ENCODE measurements around the gene PDE6A.

DNA sequence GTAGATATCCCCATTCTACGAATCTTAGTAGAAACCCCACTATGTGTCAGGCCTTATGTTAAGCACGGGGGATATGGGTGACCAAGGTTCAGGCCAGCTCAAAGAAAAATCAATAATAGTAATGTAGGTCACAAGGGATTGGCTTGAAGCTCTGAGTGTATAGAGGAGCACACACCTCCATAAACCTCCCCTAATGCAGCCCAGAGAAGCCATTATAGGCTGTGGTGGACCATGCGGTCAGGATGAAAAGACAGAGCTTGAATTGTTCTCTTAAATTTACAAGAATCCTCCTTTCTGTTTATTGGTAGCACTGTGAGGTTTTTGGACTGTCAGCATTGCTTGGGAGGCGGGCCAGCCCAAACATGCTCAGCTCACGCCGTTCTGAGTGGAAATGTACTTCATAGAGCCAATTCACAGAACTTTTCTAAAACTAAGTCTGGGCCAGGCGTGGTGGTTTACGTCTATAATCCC lies 9.1 kb downstream of the PDE6A start:
- TF ChIP-seq CTCF (IDR thresholded peaks at IDR 0.05; ENCODE audit: extremely low read depth in 1 of 2, insufficient read depth in 1 of 2, low read depth in 1 of 2, low read length in 2 of 2) (no peak), POLR2A (IDR thresholded peaks at IDR 0.05; ENCODE audit: low read depth, low read length) (no peak), POLR2AphosphoS5 (IDR thresholded peaks at IDR 0.05; ENCODE audit: insufficient read depth, low read depth, low read length) (no peak), EZH2 (IDR thresholded peaks at IDR 0.05; ENCODE audit: borderline replicate concordance, low read depth, low read length, severe bottlenecking) (no peak), MAX (IDR thresholded peaks at IDR 0.05; ENCODE audit: insufficient read depth, insufficient read length) (no peak), MYC (IDR thresholded peaks at IDR 0.05; ENCODE audit: low read depth, low read length) (no peak)
